Ureter (tissue), 1 donor: ENCODE results near the gene ALX1. TPM values are rescaled to one million over a fixed set of nuclear protein-coding genes. Genes with fewer than 3 reads are reported as not detected.

ENCODE experiments used
- DNase-seq: peaks from one replicate; pipeline ENCODE4 v3.0.0-alpha.2; 2020; ENCODE audit warnings: low spot score
- total RNA-seq: library from RNA; stranded (reverse); gene quantifications from one replicate; pipeline ENCODE4 v1.2.4, GENCODE V29; 2023
- donor health status: DM: yes; HTN: yes; CAD: no.

Gene ALX1
- total RNA-seq, result 0.26 TPM

DNA sequence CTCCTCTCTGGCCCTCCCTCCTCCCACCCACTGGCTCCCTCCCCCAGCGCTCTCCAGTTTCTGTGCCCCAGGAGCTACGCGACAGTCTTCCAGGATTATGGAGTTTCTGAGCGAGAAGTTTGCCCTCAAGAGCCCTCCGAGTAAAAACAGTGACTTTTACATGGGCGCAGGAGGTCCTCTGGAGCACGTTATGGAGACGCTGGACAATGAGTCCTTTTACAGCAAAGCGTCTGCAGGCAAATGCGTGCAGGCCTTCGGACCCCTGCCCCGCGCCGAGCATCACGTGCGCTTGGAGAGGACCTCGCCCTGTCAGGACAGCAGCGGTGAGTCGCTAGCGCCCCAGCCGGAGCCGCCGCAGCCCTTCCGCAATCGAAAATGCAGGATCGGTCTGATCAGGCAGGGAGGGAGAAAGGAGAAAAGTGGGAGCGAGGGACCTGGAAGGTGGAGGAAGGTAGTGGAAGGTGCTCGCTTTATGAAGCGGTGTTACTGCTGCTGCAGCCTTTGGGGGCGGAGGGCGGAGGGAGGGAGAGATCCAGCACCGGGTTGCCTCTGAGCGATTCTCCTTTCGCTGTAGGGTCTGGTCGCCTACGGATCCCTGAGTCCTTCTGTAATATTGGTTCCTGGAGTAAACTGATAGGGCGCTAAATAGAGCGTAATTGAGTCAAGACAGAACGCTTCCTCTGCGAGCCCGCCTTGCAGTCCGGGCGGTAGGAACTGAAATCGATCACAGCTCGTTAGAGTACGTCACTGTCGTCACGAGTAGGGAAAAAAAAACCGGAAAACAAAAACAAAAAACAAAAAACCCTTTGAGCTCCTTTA, at the start of gene ALX1:
Gene ALX1, plus strand, starts transcription at position 56 of the 819 bp plus-strand sequence. Its CDS starts 42 bp downstream, at position 98.
- no peak for DNase-seq

- no peak for DNase-seq
These were observed 42.7 kb upstream of the ALX1 start for GRCh38 chr12:85237327-85237726.

DNA sequence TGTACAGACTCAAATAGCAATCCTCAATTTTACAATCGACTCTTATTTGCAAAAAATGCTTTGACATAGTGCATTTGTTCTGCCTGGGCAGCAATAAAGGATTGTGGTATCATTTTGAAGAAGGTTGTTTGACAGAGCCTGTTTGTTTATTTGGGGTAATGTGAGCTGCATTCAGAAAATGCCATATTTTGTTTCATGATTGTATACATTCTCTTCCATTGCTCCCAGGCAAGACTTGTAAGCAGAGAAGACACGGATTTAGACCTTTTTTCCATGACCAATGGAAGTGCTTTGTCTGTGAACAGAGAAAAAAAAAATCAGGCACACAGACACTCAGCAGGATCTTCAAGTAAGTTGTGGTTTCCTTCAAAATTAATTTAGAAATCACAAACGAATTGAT, 35.5 kb upstream of the ALX1 start:
- no peak for DNase-seq

GRCh38 chr12:85253853-85254252, 26.2 kb upstream of the ALX1 start:
- no peak for DNase-seq

DNA sequence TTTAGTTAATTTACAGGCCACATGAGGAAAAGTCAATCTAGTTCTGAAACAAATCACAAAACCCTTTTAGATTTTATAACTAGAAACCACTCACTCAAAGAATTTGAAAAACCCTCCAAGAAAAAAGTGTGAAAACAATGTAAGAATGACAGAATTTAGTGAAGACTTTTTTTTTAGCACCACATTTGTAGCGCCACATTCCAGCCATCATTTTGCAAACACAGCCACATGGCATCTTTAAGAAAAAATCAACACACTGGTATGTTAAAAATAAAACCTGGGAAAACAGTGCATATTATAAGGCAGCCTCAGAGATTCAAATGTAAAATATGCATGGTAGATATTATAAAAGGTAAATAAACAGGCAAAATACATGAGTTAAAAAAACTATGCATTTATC, 22.3 kb upstream of the ALX1 start:
- no peak for DNase-seq

GRCh38 chr12:85260447-85260846, 19.6 kb upstream of the ALX1 start:
- DNase-seq, result no peak

- no peak for DNase-seq
These were observed 19.1 kb upstream of the ALX1 start for GRCh38 chr12:85260896-85261295.

- DNase-seq, result no peak
These were observed 13.7 kb upstream of the ALX1 start for GRCh38 chr12:85266356-85266755.

- DNase-seq, result no peak
These were observed 6.4 kb upstream of the ALX1 start for GRCh38 chr12:85273381-85274314.

DNA sequence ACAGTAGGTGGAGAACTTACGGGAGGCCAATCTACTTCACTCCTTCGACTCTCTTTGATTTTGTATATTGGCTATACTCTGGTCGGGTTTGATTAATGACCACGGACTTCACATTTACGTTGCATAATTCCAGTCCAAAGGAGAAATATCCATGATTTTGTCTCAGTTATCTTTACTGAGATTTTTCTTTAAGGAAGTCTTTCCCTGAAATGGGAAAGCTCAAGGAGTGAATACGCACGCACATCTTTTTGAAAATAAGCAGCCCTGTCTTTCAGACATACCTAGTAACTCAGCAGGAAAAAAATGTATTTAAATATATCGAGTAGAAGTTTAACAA, 5.7 kb upstream of the ALX1 start:
- no peak for DNase-seq

GRCh38 chr12:85275374-85275773, 4.6 kb upstream of the ALX1 start:
- no peak for DNase-seq

GRCh38 chr12:85277191-85277590, 2.8 kb upstream of the ALX1 start:
- DNase-seq, result no peak

DNA sequence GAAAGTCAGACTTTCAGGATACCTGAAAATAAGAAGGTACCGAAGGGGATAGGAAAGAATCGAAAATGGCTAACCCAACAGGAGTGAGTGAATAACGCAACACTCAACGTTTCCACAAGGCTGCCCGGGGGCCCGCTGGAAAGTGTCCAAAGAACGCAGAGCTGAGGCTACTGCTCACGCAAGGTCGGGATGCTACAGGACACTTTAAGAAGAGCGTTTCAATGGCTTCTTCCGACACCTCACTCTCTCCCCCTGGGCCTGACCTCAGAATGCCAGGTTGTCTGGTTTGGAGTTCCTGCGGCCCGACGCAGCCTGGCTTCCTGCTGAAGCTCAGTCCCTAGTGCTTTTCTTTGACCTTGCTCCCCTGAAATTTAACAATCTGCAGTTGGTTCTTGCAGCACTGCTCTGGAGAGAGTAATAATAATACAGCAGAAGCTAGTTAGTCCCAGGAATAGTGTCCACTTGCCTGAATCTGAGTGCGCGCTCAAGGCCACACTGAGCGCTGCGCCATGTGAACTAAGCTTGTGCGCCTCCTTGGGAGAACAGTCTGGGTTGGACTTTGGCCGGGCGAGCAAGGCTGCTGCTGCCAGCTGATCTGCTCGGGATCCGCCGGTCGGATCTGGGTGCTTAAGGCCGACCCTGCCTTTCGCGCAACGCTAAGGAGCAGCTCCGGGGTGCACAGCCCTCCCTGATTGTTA, 2.0 kb upstream of the ALX1 start:
- DNase-seq, result no peak

DNA sequence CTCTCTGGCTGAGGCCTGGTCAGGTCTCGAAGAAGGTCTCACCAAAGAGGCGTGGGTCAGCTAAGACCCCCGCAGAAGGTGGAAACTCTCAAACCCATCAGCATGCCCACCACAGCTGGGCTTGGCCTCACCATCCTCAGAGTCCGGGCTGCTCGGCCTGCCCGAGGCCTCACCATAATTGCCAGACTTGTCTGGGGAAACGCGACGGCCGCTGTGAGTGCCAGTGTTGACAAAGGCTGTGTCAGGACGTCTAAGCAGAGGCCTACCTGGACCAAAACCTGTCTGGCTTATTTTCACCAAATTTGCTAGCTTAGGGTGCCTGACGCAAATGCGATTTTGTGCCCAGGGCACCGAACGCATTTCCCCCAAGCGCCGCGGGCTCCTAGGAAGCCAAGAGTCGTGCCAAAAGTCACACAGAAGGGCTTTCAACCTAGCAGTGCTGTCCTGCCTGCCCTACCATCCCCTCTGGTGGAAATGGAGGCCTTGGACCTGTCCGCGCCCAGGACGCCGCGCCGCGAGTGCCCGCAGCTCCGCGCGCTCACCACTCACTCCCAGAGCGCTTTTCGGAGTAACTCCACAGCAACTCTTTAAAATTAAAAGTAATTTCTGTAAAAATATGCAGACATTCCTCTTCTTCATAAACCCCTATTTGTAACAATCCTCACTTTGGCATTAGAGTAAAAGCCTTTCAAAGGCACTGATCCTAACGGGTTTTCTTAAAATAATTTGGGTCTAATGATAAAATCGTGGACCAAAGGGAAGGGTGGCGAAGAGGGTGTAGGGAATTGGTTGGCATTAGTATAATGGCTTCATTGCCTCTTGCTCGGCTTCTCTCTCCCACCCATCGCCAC, 1.2 kb upstream of the ALX1 start:
- no peak for DNase-seq

- DNase-seq, result no peak
These were observed 413 bp upstream of the ALX1 start for GRCh38 chr12:85279449-85280164.

DNA sequence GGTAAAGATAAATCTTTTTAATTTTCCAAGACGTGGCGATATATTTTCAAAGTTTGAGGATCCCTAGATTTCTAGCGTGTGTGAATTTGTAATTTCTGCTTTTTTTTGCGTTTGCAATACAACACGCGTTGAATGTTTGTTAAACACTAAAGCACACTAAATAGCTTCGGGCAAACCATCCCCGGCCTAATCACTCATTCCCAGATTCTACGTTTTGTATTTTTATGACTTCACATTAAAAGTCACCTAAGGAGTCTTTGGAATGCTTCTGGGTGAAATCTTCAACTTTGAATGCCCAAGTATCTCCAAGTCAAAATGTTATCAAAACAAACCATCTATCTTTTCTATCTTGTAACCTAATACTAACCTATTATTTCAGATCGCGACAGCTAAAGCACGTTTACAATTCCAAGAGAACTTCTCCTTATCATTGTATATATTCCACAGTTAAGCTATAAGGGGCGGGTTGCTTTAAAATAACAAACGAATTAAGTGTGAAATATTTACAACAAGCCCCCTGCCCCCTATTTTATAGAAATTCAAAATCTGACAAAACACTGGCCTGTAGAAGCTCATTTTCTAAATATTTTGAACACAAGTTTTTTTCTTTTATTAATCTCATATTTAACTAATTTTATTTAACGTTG, 1.1 kb downstream of the ALX1 start:
- no peak for DNase-seq

DNA sequence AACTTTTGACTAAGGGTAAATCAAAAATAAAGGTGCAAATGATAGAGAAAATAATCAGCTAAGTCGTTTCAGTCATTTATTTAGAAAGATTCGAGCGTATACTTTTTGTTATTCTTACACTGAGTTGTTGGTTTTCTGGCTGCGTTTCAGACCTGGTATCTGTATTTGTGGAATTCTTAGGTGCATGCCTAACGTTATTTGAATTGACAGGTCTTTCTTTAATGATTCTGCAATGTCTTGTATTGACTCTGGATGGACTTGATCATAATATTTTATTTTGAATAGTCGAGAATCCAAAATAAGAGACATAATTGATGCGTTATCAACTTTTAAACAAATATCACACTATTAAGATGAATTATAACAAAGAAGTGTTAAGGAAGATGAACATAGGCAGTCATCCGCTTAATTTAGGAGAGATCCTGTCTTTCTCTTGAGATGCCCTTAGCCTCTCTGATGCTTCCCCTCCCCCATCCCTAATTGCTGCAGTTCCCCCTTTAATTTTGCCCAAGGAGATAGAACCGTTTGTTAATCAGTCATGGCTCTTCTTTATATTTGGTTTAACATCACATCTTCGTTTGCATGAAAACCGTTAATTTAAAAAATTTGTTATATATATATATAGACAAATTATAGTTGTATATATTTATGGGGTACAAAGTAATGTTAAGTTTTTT, 1.8 kb downstream of the ALX1 start:
- no peak for DNase-seq

GRCh38 chr12:85283560-85283959, 3.5 kb downstream of the ALX1 start:
- DNase-seq, result no peak

GRCh38 chr12:85296362-85296761, 16.3 kb downstream of the ALX1 start:
- no peak for DNase-seq

DNA sequence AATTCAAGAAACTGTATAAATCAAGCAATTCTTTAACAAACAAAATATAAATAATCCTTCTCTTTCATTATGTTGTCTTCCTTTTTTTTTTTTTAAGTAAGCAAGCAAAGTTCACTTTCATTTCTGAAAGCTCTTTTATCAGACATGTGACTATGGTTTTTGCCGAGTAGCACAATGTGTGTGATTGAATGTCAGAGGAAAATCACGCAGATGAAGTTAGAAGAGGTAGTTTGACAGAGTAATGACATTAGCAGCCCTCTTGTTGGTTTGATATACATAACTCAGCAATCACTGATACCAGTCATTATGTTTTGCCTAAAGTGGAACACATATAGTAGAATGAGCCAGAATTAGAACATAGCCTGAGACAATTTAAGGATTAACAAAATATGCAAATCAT, 19.0 kb downstream of the ALX1 start:
- DNase-seq, result no peak
